Measurements from ENCODE around the gene RBM47.

RBM47 gene

GRCh38 chr4:40586034-40586433 lies 43.6 kb downstream of the RBM47 start:
- no peak for FAIRE-seq

GRCh38 chr4:40585201-40585799 lies 44.4 kb downstream of the RBM47 start:
- FAIRE-seq, result no peak

- no peak for FAIRE-seq
Measured at GRCh38 chr4:40584517-40585141, 45.0 kb downstream of the RBM47 start.

GRCh38 chr4:40583850-40584439 lies 45.7 kb downstream of the RBM47 start:
- FAIRE-seq, result no peak

GRCh38 chr4:40582413-40582812 lies 47.3 kb downstream of the RBM47 start:
- FAIRE-seq, result no peak

- no peak for FAIRE-seq
Measured at GRCh38 chr4:40581254-40582140, 48.2 kb downstream of the RBM47 start.

- no peak for FAIRE-seq
Measured at GRCh38 chr4:40579983-40580382, 49.7 kb downstream of the RBM47 start.

GRCh38 chr4:40577588-40578253 lies 51.9 kb downstream of the RBM47 start:
- FAIRE-seq, result no peak

- FAIRE-seq, result no peak
Measured at GRCh38 chr4:40576651-40577480, 52.8 kb downstream of the RBM47 start.

- no peak for FAIRE-seq
Measured at GRCh38 chr4:40575846-40576245, 53.8 kb downstream of the RBM47 start.

GRCh38 chr4:40573593-40574311 lies 55.9 kb downstream of the RBM47 start:
- FAIRE-seq, result no peak

- FAIRE-seq, result no peak
Measured at GRCh38 chr4:40572692-40573310, 56.9 kb downstream of the RBM47 start.

- no peak for FAIRE-seq
Measured at GRCh38 chr4:40571208-40571607, 58.5 kb downstream of the RBM47 start.

GRCh38 chr4:40570348-40571077 lies 59.2 kb downstream of the RBM47 start:
- no peak for FAIRE-seq

GRCh38 chr4:40564815-40565483 lies 64.7 kb downstream of the RBM47 start:
- FAIRE-seq, result no peak

- FAIRE-seq, result no peak
Measured at GRCh38 chr4:40564004-40564403, 65.7 kb downstream of the RBM47 start.

- FAIRE-seq, result no peak
Measured at GRCh38 chr4:40563401-40563800, 66.3 kb downstream of the RBM47 start.

- no peak for FAIRE-seq
Measured at GRCh38 chr4:40562681-40563080, 67.0 kb downstream of the RBM47 start.

- no peak for FAIRE-seq
Measured at GRCh38 chr4:40562208-40562607, 67.5 kb downstream of the RBM47 start.

All from endometrium (tissue), 2 donors.